OCI-LY3 (cell line): ENCODE measurements around the gene CRAMP1.

Experiments
- H2AFZ ChIP-seq: fragments of 200-600, 300-600 bp; shearing (Covaris generic); 2 replicates; pipeline ENCODE4 v1.6.0; 2014; ENCODE audit warnings: antibody characterized with exemption, low read depth, low read length
- H3K27ac ChIP-seq: fragments of 200-600, 300-600 bp; sonication (generic); 2 replicates; pipeline ENCODE4 v1.5.1; 2014; ENCODE audit warnings: mild to moderate bottlenecking, low read length, moderate library complexity, mixed read lengths
- H3K27me3 ChIP-seq: fragments of 200-600, 300-600 bp; sonication (generic); 2 replicates; pipeline ENCODE4 v1.6.1; 2014; ENCODE audit warnings: low read depth, low read length, mixed read lengths
- H3K36me3 ChIP-seq: fragments of 200-600, 300-600 bp; sonication (generic); replicated peaks from 2 replicates; pipeline ENCODE3; 2014; ENCODE audit warnings: low read depth, low read length, mixed read lengths
- H3K4me1 ChIP-seq: fragments of 300-600, 200-600 bp; sonication (generic); 2 replicates; pipeline ENCODE4 v1.6.1; 2014; ENCODE audit warnings: low read length, mixed read lengths
- H3K4me2 ChIP-seq: fragments of 200-600, 300-600 bp; sonication (generic); 2 replicates; pipeline ENCODE4 v1.6.1; 2014; ENCODE audit warnings: low read length, mixed read lengths
- H3K4me3 ChIP-seq: fragments of 300-600, 200-600 bp; sonication (generic); 2 replicates; pipeline ENCODE4 v1.5.1; 2014; ENCODE audit warnings: antibody characterized with exemption, mild to moderate bottlenecking, low read length, moderate library complexity
- H3K79me2 ChIP-seq: fragments of 300-600, 200-600 bp; shearing (Covaris generic); 2 replicates; pipeline ENCODE4 v1.6.1; 2014; ENCODE audit warnings: mild to moderate bottlenecking, low read length, mixed read lengths
- H3K9ac ChIP-seq: fragments of 300-600, 200-600 bp; shearing (Covaris generic); 2 replicates; pipeline ENCODE4 v1.6.0; 2014; ENCODE audit warnings: mild to moderate bottlenecking, low read length, moderate library complexity
- H3K9me3 ChIP-seq: fragments of 200-600, 300-600 bp; shearing (Covaris generic); 2 replicates; pipeline ENCODE4 v1.6.1; 2014; ENCODE audit warnings: low read length, mixed read lengths; ENCODE audit not compliant: insufficient read depth
- H4K20me1 ChIP-seq: fragments of 200-600, 300-600 bp; sonication (generic); 2 replicates; pipeline ENCODE4 v1.6.1; 2016; ENCODE audit warnings: low read length, mixed read lengths; ENCODE audit not compliant: insufficient read depth
- CTCF ChIP-seq: fragments of 200-600, 300-600 bp; sonication (generic); IDR thresholded peaks from 2 replicates; pipeline ENCODE4 v1.5.1; 2014; ENCODE audit warnings: antibody characterized with exemption, low read length, low read depth
- EZH2phosphoT487 ChIP-seq: fragments of 200-600 bp; shearing (Covaris generic); IDR thresholded peaks from 2 replicates; pipeline ENCODE4 v1.6.1; 2018; ENCODE audit warnings: antibody characterized with exemption, mixed run types, low read depth

The CRAMP1 gene

GRCh38 chr16:1665829-1666228 lies 53.7 kb downstream of the CRAMP1 start:
- no peak overlapping the region for H3K4me2 ChIP-seq
- no peak overlapping the region for H3K4me3 ChIP-seq
- H4K20me1 ChIP-seq, result no peaks in the 10 kb centered on the region
- no peaks in the 10 kb centered on the region for H3K79me2 ChIP-seq
- H3K9me3 ChIP-seq, result no peaks in the 10 kb centered on the region
- H3K4me1 ChIP-seq, result no peaks in the 10 kb centered on the region
- peaks cover 49% of the 10 kb centered on the region for H3K36me3 ChIP-seq
- TF ChIP-seq CTCF (no peak), EZH2phosphoT487 (no peak)
- no peaks in the 10 kb centered on the region for H3K27me3 ChIP-seq
- H3K27ac ChIP-seq, result no peak overlapping the region
- H2AFZ ChIP-seq, result no peak overlapping the region
- no peak overlapping the region for H3K9ac ChIP-seq

GRCh38 chr16:1666316-1666715 lies 54.2 kb downstream of the CRAMP1 start:
- H3K4me1 ChIP-seq, result no peaks in the 10 kb centered on the region
- no peak overlapping the region for H2AFZ ChIP-seq
- H3K27ac ChIP-seq, result no peak overlapping the region
- peaks cover 53% of the 10 kb centered on the region for H3K36me3 ChIP-seq
- no peaks in the 10 kb centered on the region for H4K20me1 ChIP-seq
- TF ChIP-seq CTCF (no peak), EZH2phosphoT487 (no peak)
- H3K9me3 ChIP-seq, result no peaks in the 10 kb centered on the region
- no peak overlapping the region for H3K4me2 ChIP-seq
- H3K4me3 ChIP-seq, result no peak overlapping the region
- no peaks in the 10 kb centered on the region for H3K27me3 ChIP-seq
- no peaks in the 10 kb centered on the region for H3K79me2 ChIP-seq
- no peak overlapping the region for H3K9ac ChIP-seq

GRCh38 chr16:1667271-1667670 lies 55.1 kb downstream of the CRAMP1 start:
- H3K9ac ChIP-seq, result no peak overlapping the region
- H4K20me1 ChIP-seq, result no peaks in the 10 kb centered on the region
- H2AFZ ChIP-seq, result no peak overlapping the region
- H3K27me3 ChIP-seq, result no peaks in the 10 kb centered on the region
- no peak overlapping the region for H3K27ac ChIP-seq
- H3K79me2 ChIP-seq, result no peaks in the 10 kb centered on the region
- no peak overlapping the region for H3K4me3 ChIP-seq
- H3K9me3 ChIP-seq, result no peaks in the 10 kb centered on the region
- H3K4me2 ChIP-seq, result no peak overlapping the region
- H3K36me3 ChIP-seq, result peaks cover 57% of the 10 kb centered on the region
- TF ChIP-seq CTCF (no peak), EZH2phosphoT487 (no peak)
- no peaks in the 10 kb centered on the region for H3K4me1 ChIP-seq

- Histone ChIP-seq H3K36me3 (peaks cover 62% of the 10 kb centered on the region), H3K79me2 (no peaks in the 10 kb centered on the region), H3K4me3 (no peak overlapping the region), H2AFZ (no peak overlapping the region), H3K27me3 (no peaks in the 10 kb centered on the region), H4K20me1 (no peaks in the 10 kb centered on the region), H3K27ac (no peak overlapping the region), H3K9ac (no peak overlapping the region), H3K4me2 (no peak overlapping the region), H3K4me1 (no peaks in the 10 kb centered on the region), H3K9me3 (no peaks in the 10 kb centered on the region)
- no peak for TF ChIP-seq EZH2phosphoT487
- no peak for TF ChIP-seq CTCF
Measured at GRCh38 chr16:1667916-1668315, 55.8 kb downstream of the CRAMP1 start.
